Embryonic facial prominence (tissue), 1 donor: ENCODE results near the gene FLAD1.

Source experiments
- DNase-seq: peaks from one replicate; pipeline ENCODE4 v3.0.0-alpha.2; 2016; ENCODE audit errors: extremely low spot score

The FLAD1 gene

DNA sequence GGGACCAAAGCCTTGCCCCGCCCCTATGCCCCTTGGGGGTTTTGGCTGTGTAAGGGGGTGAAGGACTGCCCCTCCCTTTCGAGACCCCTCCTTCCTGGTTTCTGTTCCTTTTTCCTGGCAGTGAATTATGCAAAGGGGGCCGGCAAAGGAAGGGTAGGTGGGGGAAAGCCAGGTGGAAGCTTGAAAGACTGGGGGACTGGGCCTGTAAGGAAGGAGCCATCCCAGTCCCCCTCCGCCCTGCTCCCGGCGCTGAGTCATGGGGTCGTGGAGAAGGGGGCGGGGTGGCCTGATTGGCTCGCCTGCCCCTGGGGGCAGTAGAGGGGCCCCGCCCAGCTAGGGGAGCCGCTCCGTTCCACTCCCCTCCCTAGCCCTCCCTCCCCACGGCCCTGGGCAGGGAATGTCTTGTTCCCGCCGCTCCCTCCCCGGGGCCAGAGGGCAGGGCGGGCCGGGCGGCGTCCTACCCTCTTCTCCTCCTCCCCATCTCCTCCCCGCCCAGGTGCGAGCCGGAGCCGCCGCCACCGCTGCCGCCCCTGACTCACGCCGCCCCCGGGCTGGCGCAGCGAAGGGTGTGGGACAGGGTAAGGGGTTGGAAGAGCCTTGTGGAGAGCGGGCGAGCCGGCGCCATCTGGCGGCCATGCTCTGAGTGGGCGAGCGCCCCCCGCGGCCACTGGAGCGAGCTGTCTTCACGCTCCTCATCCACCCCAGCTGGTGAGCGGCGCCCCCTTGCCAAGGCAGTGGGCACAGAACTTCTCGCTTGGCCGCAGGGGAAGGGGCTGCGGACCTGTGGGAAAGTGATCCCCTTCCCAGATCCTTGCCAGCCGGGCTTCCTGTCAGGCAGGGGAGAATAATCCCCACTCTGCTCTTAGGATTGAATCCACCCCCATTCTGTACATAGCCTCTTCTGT lies 34.1 kb downstream of the FLAD1 start:
- DNase-seq, result peak; percentile 71

GRCh38 chr1:155017946-155018316 lies 34.8 kb downstream of the FLAD1 start:
- no peak for DNase-seq

DNA sequence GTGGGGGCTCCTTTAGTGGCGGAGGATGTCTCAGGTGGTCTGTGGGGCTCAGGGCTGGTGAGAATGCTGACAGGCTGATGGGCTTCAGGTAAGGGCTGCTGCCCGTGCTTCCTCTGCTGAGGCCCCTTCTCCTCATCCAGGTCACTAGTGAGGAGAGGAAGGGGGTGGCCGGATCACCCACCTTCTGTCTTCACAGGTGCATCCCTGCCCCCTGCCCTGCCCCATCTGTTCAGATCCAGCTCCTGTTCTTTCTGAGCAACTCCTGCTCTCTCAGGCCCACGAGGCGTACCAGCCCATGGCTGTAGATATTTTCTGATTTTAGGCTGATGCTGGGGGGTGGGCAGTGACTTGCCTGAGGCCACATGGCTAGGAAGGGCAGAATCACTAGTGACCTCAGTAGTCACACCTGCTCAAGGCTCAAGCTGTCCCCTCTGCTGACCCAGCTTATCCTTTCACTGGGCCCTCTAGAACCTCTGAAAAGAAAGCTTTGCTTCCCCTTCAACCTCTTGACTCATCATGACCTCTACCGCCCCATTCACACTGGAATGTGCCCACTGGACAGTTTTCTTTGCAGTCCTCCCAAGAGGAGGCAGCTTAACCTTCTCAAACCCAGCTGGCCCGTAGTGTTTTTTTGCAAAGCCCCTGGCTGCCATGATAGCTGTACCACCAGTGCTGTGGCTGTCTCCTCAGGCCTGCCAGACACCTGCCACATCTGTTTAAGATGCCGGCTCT lies 35.6 kb downstream of the FLAD1 start:
- no peak for DNase-seq

DNA sequence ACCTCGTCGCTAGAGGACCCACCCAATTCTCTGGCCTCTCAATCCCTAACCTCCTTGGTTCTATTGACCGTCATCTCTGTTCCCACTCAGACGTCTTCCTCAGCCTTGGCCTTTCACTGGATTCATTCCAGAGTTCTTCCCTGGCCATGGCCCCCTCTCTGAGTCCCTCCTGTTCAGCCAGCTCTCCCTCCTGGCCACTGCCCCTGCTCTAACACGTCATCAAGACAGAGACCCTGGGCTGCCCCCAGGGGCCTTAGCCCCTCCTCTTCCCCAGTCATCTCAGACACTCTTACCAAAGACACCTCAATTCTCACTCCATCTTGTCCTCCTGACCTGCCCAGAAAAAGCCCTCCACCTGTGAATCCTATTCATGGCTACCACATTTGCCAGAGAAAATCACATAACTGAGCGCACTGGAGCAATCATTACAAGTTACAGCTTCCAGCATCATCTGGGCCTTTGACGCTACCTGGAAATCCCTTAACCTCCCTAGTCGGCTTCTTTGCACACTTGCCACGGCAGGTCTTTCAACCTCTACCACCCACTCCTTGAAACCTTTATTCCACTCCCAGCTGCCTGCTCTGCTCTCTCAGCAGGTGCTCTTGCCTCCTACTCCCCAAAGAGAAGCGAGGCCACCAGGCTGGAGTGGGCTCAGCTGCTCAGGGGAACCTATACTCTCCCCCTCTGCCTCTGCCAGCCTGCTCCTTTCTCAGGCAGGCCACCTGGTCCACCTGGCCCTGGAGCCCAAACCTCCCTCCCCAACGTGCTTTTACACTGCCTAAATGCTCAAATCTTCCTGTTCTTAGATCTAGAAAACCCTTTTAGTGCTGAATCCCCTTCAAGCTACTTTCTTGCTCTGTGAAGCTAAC lies 36.5 kb downstream of the FLAD1 start:
- no peak for DNase-seq

DNA sequence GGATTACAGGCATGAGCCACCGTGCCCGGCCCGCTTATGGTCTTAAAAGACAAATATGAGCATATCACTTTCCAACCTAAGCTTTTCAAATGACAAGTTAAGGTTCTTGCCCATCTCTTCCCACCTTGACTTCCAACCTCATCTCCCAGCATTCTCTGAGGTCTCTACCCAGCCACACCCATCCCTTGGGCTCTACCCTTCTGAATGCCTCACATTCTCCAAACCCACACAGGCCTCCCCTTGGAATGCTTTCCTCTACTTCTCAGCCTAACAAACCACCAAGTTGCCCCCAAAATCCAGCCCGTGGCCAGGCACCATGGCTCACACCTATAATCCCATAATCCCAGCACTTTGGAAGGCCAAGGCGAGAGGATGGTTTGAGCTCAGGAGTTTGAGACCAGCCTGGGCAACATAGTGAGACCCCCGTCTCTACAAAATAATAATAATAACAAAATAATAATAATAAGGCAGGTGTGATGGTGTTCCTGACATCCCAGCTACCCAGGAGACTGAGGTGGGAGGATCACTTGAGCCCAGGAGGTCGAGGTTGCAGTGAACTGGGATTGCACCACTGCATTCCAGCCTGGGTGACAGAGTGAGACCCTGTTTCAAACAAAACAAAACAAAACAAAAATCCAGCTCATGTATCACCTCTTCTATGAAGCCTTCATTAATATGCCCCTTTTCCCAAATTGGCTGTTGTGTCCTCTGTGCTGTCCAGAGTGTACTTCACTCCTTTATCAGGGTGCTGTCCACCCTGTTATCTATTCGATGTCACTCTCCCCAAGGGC lies 39.2 kb downstream of the FLAD1 start:
- DNase-seq, result no peak

DNA sequence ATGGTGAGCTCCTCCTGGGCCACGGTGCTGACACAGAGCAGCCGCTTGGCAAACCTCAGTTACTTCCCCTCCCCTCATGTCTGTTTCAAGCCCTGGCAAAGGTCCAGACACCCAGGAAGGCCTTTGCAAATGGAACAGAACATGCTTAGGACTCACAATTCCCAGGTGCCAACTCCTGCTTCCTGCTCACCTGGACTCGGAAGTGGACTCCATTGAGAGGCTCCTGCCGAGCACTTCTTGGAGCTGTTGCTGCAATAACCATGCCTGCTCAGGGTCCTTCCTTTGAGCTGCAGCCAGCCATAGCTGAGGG lies 39.7 kb downstream of the FLAD1 start:
- DNase-seq, result no peak

GRCh38 chr1:155023627-155024026 lies 40.5 kb downstream of the FLAD1 start:
- no peak for DNase-seq

GRCh38 chr1:155024315-155024714 lies 41.2 kb downstream of the FLAD1 start:
- no peak for DNase-seq

- DNase-seq, result no peak
Observed at GRCh38 chr1:155026154-155026553, 43.0 kb downstream of the FLAD1 start.

GRCh38 chr1:155026588-155026987 lies 43.4 kb downstream of the FLAD1 start:
- DNase-seq, result no peak

GRCh38 chr1:155029513-155030242 lies 46.5 kb downstream of the FLAD1 start:
- no peak for DNase-seq

DNA sequence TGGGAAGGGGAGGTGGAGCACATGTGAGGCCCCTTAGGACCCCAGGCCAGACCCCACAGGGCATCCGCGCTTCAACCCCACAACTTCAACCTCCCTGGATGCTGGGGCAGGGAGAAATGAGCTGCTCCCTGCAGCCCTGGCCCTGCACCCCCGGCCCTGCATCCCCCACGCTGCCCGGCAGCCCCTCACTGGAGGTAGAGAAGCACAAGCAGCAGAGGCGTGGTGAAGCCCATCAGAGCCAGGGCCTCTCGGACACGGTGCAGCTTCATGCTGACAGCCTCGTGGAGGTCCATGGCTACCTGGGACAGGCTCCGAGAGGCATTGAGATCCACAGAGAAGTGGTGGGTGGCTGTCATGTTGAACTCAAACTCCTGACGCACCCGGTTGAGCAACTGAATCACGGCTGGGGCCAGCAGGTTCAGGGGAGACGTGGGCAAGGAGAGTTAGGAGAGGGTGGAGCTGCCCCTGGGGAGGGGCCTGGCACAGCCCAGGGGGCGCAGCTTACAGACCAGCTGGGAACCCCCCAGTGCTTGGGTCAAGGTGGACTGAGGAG lies 47.2 kb downstream of the FLAD1 start:
- DNase-seq, result no peak

DNA sequence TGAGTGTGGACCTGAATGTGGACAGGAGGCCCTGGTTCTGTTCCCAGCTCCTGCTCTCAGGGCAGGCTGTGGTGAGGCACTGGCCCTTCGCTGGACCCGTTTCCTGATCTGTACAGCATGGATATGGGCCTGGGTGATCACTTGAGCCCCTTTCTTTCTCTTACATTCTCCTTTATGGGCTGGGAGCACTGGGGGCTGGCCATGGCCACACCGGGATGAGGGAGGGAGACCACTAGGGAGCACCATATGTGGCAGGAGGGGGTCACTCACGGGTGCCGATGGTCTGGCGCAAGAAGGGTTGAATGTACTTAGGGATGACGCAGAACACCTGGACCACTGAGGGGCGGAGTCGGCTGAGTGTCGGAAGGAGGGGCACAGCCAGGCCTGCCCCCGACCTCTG lies 47.8 kb downstream of the FLAD1 start:
- DNase-seq, result no peak

DNA sequence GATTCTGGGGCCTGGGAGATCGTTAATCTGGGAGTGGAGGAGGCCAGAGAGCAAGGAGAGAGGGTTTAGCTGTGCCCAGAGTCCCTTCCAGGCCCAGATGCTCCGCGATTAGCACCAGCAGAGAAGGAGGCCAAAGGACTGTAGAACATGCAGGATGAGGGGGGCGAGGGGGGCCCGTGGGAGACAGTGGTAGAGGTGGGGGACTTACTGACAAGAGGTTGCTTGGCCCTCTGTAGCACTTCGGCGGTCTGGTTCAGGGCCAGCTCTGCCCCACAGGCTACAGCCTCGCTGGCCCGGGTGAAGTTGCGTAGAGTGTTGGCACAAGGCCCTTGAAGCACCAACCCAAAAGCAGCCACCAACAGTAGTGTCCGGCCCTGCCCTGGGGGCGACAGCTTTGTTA lies 49.7 kb downstream of the FLAD1 start:
- no peak for DNase-seq

DNA sequence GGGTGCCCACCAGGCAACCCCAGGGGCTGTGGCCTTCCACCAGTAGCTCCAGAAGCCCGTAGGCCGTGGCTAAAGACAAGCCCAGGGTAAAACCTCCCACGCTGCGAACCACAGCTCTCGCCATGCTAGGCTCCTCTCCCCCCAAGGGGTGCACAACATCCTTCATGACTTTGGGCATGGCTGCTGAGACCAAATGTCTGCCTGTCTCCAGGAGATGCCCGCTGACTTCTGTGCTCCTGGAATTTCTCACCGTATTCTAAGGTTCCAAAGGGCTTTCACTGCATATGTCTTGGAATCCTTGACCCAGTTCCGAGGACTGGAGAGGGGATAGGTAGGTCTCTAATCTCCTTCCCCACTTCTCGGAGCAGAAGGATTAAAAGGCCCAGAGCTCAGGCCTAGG lies 50.4 kb downstream of the FLAD1 start, which contains the start of the genes DCST1 and DCST2:
Gene DCST1 (plus strand): TSS at position 301 of the 400 bp plus-strand sequence. CDS start 213 bp downstream, outside the sequence.
Gene DCST2 (minus strand): TSS at position 258 of the 400 bp plus-strand sequence. CDS start 80 bp downstream, at position 178.
- DNase-seq, result no peak

GRCh38 chr1:155034318-155035208 lies 51.4 kb downstream of the FLAD1 start:
- DNase-seq, result no peak

DNA sequence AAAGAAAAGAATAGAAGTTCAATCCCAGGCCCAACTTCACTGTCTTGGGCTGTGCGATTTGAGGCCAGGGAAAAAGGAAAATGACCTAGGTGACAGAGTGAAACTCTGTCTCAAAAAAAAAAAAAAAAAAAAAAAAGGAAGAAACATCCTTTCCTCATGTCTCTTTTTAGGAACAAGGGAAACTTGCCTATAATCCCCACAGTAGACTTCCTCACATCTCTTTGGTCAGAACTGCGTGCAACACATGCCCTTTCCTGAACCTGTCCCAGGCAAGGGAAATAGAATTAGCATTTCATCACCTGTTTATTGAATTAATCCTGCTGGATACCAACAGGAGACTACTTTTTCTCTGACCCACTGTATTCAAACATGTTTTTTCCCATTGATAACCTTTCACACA lies 52.8 kb downstream of the FLAD1 start:
- no peak for DNase-seq

DNA sequence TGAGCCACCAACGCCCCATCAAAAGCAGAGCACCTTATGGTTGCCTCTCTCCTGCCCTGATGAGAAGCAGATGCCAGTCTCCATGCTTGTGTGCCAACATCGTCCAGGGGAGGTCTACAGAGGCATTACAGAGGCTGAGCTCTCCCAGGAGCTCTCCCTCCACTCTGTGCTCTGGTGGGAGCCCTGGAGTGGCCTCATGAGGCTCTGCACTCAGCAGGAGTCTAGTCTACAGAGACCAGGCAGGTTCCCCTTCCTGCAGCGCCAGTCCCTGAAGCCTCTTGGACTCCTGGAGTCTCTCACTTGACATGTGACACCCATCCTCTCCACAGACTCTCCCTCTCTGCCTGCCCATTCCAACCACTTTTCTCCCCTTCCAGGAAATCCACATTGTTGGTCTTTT lies 53.9 kb downstream of the FLAD1 start:
- no peak for DNase-seq

DNA sequence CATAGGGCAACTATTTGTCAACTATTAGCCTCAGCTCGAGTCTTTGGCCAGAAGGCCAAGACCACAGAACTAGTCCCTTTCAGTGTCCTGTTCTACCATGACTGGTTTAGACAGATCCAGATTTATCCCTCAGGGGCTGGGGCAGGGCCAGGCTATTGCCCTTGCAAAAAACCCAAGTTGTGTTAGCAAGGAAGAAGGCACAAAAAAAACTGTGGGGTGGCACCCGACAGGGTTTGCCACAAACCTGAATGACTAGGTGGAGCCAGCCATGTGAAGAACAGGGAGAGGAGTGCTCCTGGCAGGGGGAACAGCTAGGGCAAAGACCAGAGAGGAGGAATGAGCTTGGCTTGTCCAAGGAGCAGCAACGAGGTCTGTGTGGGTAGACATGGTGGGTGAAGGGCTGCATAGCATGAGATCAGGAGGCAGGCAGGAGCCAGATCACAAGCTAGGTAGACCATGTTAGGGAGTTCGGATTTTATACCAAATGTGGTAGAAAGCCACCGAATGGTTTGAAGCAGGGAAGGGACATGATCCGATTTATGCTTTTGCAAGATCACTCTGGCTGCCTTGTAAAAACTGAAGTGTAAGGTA lies 54.8 kb downstream of the FLAD1 start:
- no peak for DNase-seq
